HG02870 (cell line): ENCODE data around the gene PSMB5.

ENCODE experiments used
- ATAC-seq: cut with Tn5 transposase; IDR thresholded peaks from one replicate; pipeline ENCODE4 v1.9.1; 2021; ENCODE audit warnings: mild to moderate bottlenecking, moderate library complexity; ENCODE audit not compliant: unreplicated experiment

PSMB5 gene

GRCh38 chr14:23045419-23046357 is 11.0 kb upstream of the PSMB5 start:
- no peak for ATAC-seq

- no peak for ATAC-seq
Measured at GRCh38 chr14:23044840-23045239, 10.1 kb upstream of the PSMB5 start.

GRCh38 chr14:23043754-23044153 is 9.1 kb upstream of the PSMB5 start:
- ATAC-seq = no peak

- no peak for ATAC-seq
Measured at GRCh38 chr14:23043145-23043544, 8.4 kb upstream of the PSMB5 start.

GRCh38 chr14:23042162-23042965 is 7.7 kb upstream of the PSMB5 start, which contains the start of gene PSMB11:
PSMB11 (plus strand) TSS chr14:23042212; CDS start chr14:23042226, 14 bp downstream.
- ATAC-seq = no peak

- no peak for ATAC-seq
Measured at GRCh38 chr14:23041729-23042128, 7.0 kb upstream of the PSMB5 start.

GRCh38 chr14:23040100-23040499 is 5.4 kb upstream of the PSMB5 start:
- ATAC-seq = no peak

GRCh38 chr14:23035303-23036144 is 824 bp upstream of the PSMB5 start:
- ATAC-seq = no peak

- ATAC-seq = no peak
Measured at GRCh38 chr14:23033801-23034497, 751 bp downstream of the PSMB5 start.

GRCh38 chr14:23033251-23033727 is 1.4 kb downstream of the PSMB5 start:
- no peak for ATAC-seq

GRCh38 chr14:23030936-23031335 is 3.8 kb downstream of the PSMB5 start:
- no peak for ATAC-seq

- ATAC-seq = no peak
Measured at GRCh38 chr14:23028799-23029198, 5.9 kb downstream of the PSMB5 start.

- no peak for ATAC-seq
Measured at GRCh38 chr14:23025151-23025814, 9.4 kb downstream of the PSMB5 start.

GRCh38 chr14:23024612-23025075 is 10.1 kb downstream of the PSMB5 start:
- ATAC-seq = no peak

- ATAC-seq = no peak
Measured at GRCh38 chr14:23023795-23024152, 10.9 kb downstream of the PSMB5 start.

- ATAC-seq = no peak
Measured at GRCh38 chr14:23023022-23023794, 11.5 kb downstream of the PSMB5 start.

GRCh38 chr14:23021889-23022442 is 12.7 kb downstream of the PSMB5 start:
- ATAC-seq = no peak

GRCh38 chr14:23021434-23021833 is 13.3 kb downstream of the PSMB5 start:
- ATAC-seq = no peak
